Cerebellar cortex (tissue), 1 donor: ENCODE data around the gene CDH8.

Experiments
- DNase-seq: peaks from one replicate; pipeline ENCODE4 v3.0.0-alpha.2; 2015; ENCODE audit warnings: low spot score

Gene CDH8

GRCh38 chr16:61644736-61645135, 391.5 kb downstream of the CDH8 start:
- no peak for DNase-seq

GRCh38 chr16:61617219-61617783, 418.9 kb downstream of the CDH8 start:
- DNase-seq = no peak

- no peak for DNase-seq
Measured at GRCh38 chr16:61616088-61616487, 420.1 kb downstream of the CDH8 start.

- no peak for DNase-seq
Measured at GRCh38 chr16:61611847-61612491, 424.3 kb downstream of the CDH8 start.

- DNase-seq = no peak
Measured at GRCh38 chr16:61606581-61606980, 429.7 kb downstream of the CDH8 start.
